GM12891 (cell line): Measurements from ENCODE around the gene PGBD5.

Experiments
- DNase-seq: peaks from one replicate; pipeline ENCODE4 v3.0.0; 2011; ENCODE audit warnings: low spot score; ENCODE audit not compliant: insufficient read length
- FAIRE-seq: peaks from 2 replicates; lab custom pipeline; 2011; peaks lifted over from hg19 to GRCh38; lab: Jason Lieb, UNC
- PAX5 ChIP-seq: IDR thresholded peaks from 2 replicates; pipeline ENCODE4 v1.6.1; 2011; ENCODE audit warnings: low read length, moderate library complexity, mild to moderate bottlenecking; ENCODE audit not compliant: insufficient read depth, severe bottlenecking
- POLR2A ChIP-seq: IDR thresholded peaks from 2 replicates; pipeline ENCODE4 v1.6.1; 2011; ENCODE audit warnings: low read depth, low read length, control low read depth
- POLR2AphosphoS5 ChIP-seq: IDR thresholded peaks from 2 replicates; pipeline ENCODE4 v1.6.1; 2011; ENCODE audit warnings: low read depth, low read length, control low read depth
- POU2F2 ChIP-seq: IDR thresholded peaks from 2 replicates; pipeline ENCODE4 v1.6.1; 2011; ENCODE audit warnings: low read depth, mild to moderate bottlenecking, control low read depth, low read length, moderate library complexity
- SPI1 ChIP-seq: IDR thresholded peaks from 2 replicates; pipeline ENCODE4 v1.6.1; 2011; ENCODE audit warnings: low read depth, low read length, control low read depth
- TAF1 ChIP-seq: IDR thresholded peaks from 2 replicates; pipeline ENCODE4 v1.6.1; 2011; ENCODE audit warnings: low read depth, low read length, control low read depth

The PGBD5 gene

DNA sequence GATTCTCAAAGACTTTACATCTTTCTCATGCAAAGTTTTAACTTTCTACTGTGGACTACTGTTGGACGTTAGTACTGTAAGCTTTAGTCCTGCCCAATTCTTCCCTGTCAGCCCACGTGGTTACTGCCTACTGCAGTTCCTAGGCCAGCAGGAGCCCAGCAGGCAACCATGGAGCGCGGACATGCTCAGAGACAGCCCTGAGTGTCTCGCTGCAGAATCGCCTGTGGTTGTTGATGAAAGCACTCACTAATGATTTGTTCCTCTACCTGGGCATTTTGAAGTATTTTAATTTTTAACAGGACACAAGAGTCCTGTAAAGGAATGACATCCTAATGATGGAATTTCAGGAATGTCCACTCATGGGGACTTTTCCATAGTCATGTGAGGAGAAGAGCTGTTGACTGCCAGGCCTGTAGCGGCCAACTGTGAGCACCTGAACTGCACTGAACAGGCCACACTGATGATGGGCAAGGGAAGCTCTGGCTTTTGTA lies 44.1 kb downstream of the PGBD5 start:
- DNase-seq, result no peak
- no peak for FAIRE-seq
- no peak for TF ChIP-seq PAX5
- TF ChIP-seq SPI1, result no peak
- no peak for TF ChIP-seq TAF1
- TF ChIP-seq POLR2AphosphoS5, result no peak
- no peak for TF ChIP-seq POLR2A
- TF ChIP-seq POU2F2, result no peak

DNA sequence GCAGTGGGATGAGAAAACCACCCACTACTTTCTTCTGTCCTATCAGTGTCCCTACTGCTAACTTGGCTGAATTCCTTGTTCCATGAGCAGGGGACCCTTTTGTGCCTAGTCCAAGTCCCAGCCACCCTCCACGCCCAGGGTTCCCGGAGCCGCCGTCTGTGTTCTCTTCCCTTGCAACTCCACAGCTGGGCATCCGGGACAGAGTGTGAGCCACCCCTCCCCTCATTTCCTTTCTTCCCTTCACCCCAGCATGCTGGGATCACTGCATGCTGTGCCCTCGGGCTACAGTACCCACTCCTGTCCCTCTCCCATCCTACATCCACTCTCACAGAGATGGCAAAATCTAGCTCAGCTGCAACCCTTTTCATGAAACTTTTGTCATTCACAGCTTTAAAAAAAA lies 44.5 kb downstream of the PGBD5 start:
- no peak for TF ChIP-seq POLR2AphosphoS5
- no peak for TF ChIP-seq PAX5
- no peak for TF ChIP-seq TAF1
- no peak for TF ChIP-seq POU2F2
- TF ChIP-seq POLR2A, result no peak
- TF ChIP-seq SPI1, result no peak
- no peak for DNase-seq
- FAIRE-seq, result no peak

GRCh38 chr1:230381049-230381467 lies 45.1 kb downstream of the PGBD5 start:
- no peak for FAIRE-seq
- no peak for DNase-seq
- TF ChIP-seq TAF1 (no peak), POLR2A (no peak), PAX5 (no peak), POLR2AphosphoS5 (no peak)

DNA sequence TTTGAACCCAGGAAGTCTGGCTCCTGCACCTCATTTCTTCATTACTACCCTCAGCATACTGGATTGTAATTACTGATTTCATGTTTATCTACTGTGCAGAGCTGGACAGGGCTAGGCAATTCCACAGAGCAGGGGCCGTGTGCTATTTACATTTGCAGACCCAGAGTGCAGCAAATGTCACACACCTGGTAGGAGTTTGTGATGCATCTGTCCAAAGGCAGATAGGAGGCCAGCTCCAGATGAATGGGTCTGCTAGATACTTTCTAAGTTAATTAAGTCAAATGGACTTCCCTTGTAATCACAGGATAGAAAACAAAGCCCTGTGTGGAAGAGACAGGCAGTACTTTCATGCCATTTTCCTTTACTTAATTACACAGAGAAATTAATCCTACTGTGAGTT lies 46.2 kb downstream of the PGBD5 start:
- TF ChIP-seq TAF1 (no peak), POLR2AphosphoS5 (no peak), SPI1 (no peak), PAX5 (no peak), POU2F2 (no peak), POLR2A (no peak)
- FAIRE-seq (no peak), DNase-seq (no peak)

DNA sequence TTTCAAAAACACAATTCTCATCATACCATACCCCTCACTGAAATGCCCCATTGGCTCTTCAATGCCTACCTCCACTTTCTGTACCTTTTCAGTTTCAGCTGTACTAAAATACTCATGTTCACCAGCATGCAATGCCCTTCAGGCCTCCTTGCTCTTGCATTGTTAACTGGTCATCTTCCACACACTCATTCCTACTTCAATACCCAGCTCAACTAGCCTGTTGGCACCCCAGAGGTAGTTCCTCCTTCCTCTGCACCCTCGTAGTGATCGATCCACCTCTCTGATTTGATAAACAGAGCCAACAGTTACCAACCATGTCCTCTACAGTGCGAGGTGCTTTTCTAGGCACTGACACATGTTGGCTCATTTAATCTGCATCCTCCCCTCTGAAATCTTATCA lies 46.7 kb downstream of the PGBD5 start:
- FAIRE-seq (no peak), DNase-seq (no peak)
- TF ChIP-seq TAF1, result no peak
- no peak for TF ChIP-seq SPI1
- TF ChIP-seq POLR2AphosphoS5, result no peak
- TF ChIP-seq POU2F2, result no peak
- no peak for TF ChIP-seq PAX5
- TF ChIP-seq POLR2A, result no peak

DNA sequence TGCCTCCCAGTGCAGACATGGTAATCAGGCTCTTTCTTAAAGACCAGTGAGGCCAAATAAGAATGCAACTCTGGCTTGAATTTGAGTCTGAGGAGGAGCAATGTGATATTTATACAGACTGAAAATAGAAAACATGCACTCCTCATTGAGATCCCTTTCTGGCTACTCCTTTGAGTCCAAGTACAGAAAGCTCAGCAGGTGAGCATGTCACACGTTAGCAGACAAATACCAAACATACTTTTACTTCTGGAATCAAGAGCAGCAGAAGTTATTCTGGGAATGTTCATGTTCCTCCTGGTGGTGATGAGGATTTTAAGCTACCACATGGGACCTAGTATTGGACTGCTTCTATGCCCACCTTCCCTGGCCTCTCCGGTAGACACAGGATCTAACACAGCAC lies 48.3 kb downstream of the PGBD5 start:
- DNase-seq, result no peak
- no peak for FAIRE-seq
- TF ChIP-seq PAX5, result no peak
- TF ChIP-seq POLR2A, result no peak
- no peak for TF ChIP-seq SPI1
- no peak for TF ChIP-seq TAF1
- TF ChIP-seq POU2F2, result no peak
- TF ChIP-seq POLR2AphosphoS5, result no peak

GRCh38 chr1:230377324-230377723 lies 48.8 kb downstream of the PGBD5 start:
- DNase-seq (no peak), FAIRE-seq (no peak)
- TF ChIP-seq SPI1 (no peak), TAF1 (no peak), PAX5 (no peak), POLR2AphosphoS5 (no peak), POLR2A (no peak), POU2F2 (no peak)

GRCh38 chr1:230376296-230376695 lies 49.8 kb downstream of the PGBD5 start:
- DNase-seq (no peak), FAIRE-seq (no peak)
- no peak for TF ChIP-seq SPI1
- TF ChIP-seq POLR2AphosphoS5, result no peak
- no peak for TF ChIP-seq TAF1
- TF ChIP-seq POU2F2, result no peak
- no peak for TF ChIP-seq PAX5
- no peak for TF ChIP-seq POLR2A

DNA sequence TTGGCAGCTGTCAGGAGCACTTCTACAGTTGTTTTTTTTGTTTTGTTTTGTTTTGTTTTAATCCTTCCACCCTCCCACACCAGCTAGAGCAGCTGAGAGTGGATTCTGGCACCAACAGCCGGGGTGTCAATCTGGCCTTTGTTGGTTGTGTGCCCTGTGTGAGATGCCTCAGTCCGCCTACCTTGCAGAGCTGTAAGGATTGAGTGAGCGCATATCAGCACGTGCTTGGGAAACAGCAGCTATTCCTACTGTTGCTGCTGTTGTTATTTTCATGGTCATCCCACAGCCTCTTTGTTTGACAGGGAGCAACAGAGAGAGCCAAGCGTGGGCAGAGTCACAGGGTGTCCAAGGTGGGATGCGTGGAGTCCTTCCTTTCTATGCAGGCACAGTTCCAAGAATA lies 50.4 kb downstream of the PGBD5 start:
- DNase-seq (no peak), FAIRE-seq (no peak)
- no peak for TF ChIP-seq PAX5
- TF ChIP-seq SPI1, result no peak
- no peak for TF ChIP-seq POU2F2
- TF ChIP-seq TAF1, result no peak
- no peak for TF ChIP-seq POLR2AphosphoS5
- no peak for TF ChIP-seq POLR2A

- FAIRE-seq (no peak), DNase-seq (no peak)
- no peak for TF ChIP-seq POLR2AphosphoS5
- TF ChIP-seq PAX5, result no peak
- TF ChIP-seq TAF1, result no peak
- TF ChIP-seq SPI1, result no peak
- no peak for TF ChIP-seq POLR2A
- no peak for TF ChIP-seq POU2F2
Measured at GRCh38 chr1:230375147-230375546, 51.0 kb downstream of the PGBD5 start.
